Uterus (tissue), 4 donors: ENCODE results near the gene GBP6. TPM values are rescaled to one million over a fixed set of nuclear protein-coding genes. Genes with fewer than 3 reads are reported as not detected.

Experiments used
- DNase-seq, 2 donors: peaks; one replicate each; pipeline ENCODE4 v3.0.0-alpha.2; 2019 to 2020
- H3K27ac ChIP-seq, 2 donors: fragments of 200-600 bp; sonication (generic); 1 replicate in 1 of 2; 2 replicates in 1 of 2; pipeline ENCODE4 v1.5.1; 2016 to 2018
- H3K27me3 ChIP-seq, 2 donors: fragments of 200-600 bp; sonication (generic); one replicate each; pipeline ENCODE4 v1.5.1; 2018 to 2019; ENCODE audit warnings: control low read depth in 1 of 2
- H3K36me3 ChIP-seq, 2 donors: fragments of 200-600 bp; sonication (generic); one replicate each; pipeline ENCODE4 v1.5.1; 2019; ENCODE audit warnings: control low read depth in 1 of 2
- H3K4me1 ChIP-seq, 2 donors: fragments of 200-600 bp; sonication (generic); one replicate each; pipeline ENCODE4 v1.5.1; 2018 to 2019; ENCODE audit warnings: control low read depth in 1 of 2
- H3K4me3 ChIP-seq, 2 donors: fragments of 200-600 bp; sonication (generic); 1 replicate in 1 of 2; 2 replicates in 1 of 2; pipeline ENCODE4 v1.5.1; 2018 to 2019; ENCODE audit warnings: mild to moderate bottlenecking in 1 of 2
- H3K9me3 ChIP-seq, 2 donors: fragments of 200-600 bp; sonication (generic); one replicate each; pipeline ENCODE4 v1.5.1; 2019; ENCODE audit warnings: control low read depth in 1 of 2
- CTCF ChIP-seq, 4 experiments: fragments of 200-600 bp in 2 of 4; fragments of 450-650 bp in 2 of 4; sonication (generic) in 2 of 4; IDR thresholded peaks; one replicate each; pipeline ENCODE4 v1.5.1; 2016 to 2019; ENCODE audit warnings: antibody characterized with exemption in 4 of 4, mild to moderate bottlenecking in 2 of 4, moderate library complexity in 1 of 4
- POLR2A ChIP-seq, 2 donors: fragments of 450-650 bp; IDR thresholded peaks; one replicate each; pipeline ENCODE4 v1.6.1; 2016; ENCODE audit warnings: antibody characterized with exemption in 2 of 2, mild to moderate bottlenecking in 1 of 2, moderate library complexity in 1 of 2
- intact Hi-C: fragments of 100-400 bp; cut with DNase I; formaldehyde crosslinking; loops from one replicate; pipeline ENCODE4 v1.15.1; 2023; ENCODE audit warnings: low total_unique reads
- total RNA-seq, 4 donors: library from RNA; depleted of rRNA in 3 of 4; stranded (reverse); fragments of >200 nt in 3 of 4; gene quantifications; one replicate each; pipeline versions ENCODE4 v1.1.0 to v1.2.4, GENCODE V29; 2014 to 2023
- donor health status: DM: yes; HTN: yes; CAD: no.

Gene GBP6
- total RNA-seq, 4 donors from 2014 or later: not detected

- DNase-seq: peak; percentile 77 to 78
- intact Hi-C loops: loop anchor here (10.0 kb wide), 1 partner anchor 354 kb away; no protein-coding TSS in a partner anchor
These were observed 5.5 kb upstream of the GBP6 start for GRCh38 chr1:89358287-89358893.

GRCh38 chr1:89360716-89361115 is 3.1 kb upstream of the GBP6 start:
- Histone ChIP-seq H3K36me3 (no peaks in the 10 kb centered on the region), H3K27me3 (no peaks in the 10 kb centered on the region), H3K4me1 (no peaks in the 10 kb centered on the region), H3K9me3 (no peaks in the 10 kb centered on the region), H3K27ac (no peak overlapping the region), H3K4me3 (no peak overlapping the region)
- DNase-seq: no peak
- intact Hi-C loops: no loop called here
- no peak for TF ChIP-seq POLR2A (IDR thresholded peaks at IDR 0.05)
- no peak for TF ChIP-seq CTCF (IDR thresholded peaks at IDR 0.05)

More at GRCh38 chr1:89358287-89358893, 5.5 kb upstream of the GBP6 start:
- Histone ChIP-seq H3K9me3 (no peaks in the 10 kb centered on the region), H3K27ac (no peak overlapping the region), H3K4me1 (no peaks in the 10 kb centered on the region), H3K4me3 (no peak overlapping the region), H3K27me3 (no peaks in the 10 kb centered on the region), H3K36me3 (no peaks in the 10 kb centered on the region)
- TF ChIP-seq POLR2A (IDR thresholded peaks at IDR 0.05) (no peak), CTCF (IDR thresholded peaks at IDR 0.05) (peak; percentile 62 to 85 (median 75))

- Histone ChIP-seq H3K4me1 (no peaks in the 10 kb centered on the region), H3K36me3 (no peaks in the 10 kb centered on the region), H3K27me3 (no peaks in the 10 kb centered on the region), H3K4me3 (no peak overlapping the region), H3K9me3 (no peaks in the 10 kb centered on the region), H3K27ac (no peak overlapping the region)
- intact Hi-C loops: no loop called here
- no peak for DNase-seq
- TF ChIP-seq POLR2A (IDR thresholded peaks at IDR 0.05) (no peak), CTCF (IDR thresholded peaks at IDR 0.05) (no peak)
These were observed 2.2 kb upstream of the GBP6 start for GRCh38 chr1:89361681-89362080.

GRCh38 chr1:89363196-89363595 is 663 bp upstream of the GBP6 start:
- Histone ChIP-seq H3K4me1 (no peaks in the 10 kb centered on the region), H3K9me3 (no peaks in the 10 kb centered on the region), H3K27ac (no peak overlapping the region), H3K27me3 (no peaks in the 10 kb centered on the region), H3K4me3 (no peak overlapping the region), H3K36me3 (no peaks in the 10 kb centered on the region)
- intact Hi-C loops: no loop called here
- no peak for DNase-seq
- no peak for TF ChIP-seq CTCF (IDR thresholded peaks at IDR 0.05)
- TF ChIP-seq POLR2A (IDR thresholded peaks at IDR 0.05): no peak

- Histone ChIP-seq H3K9me3 (no peaks in the 10 kb centered on the region), H3K27ac (no peak overlapping the region), H3K27me3 (no peaks in the 10 kb centered on the region), H3K4me1 (no peaks in the 10 kb centered on the region), H3K4me3 (no peak overlapping the region), H3K36me3 (no peaks in the 10 kb centered on the region)
- TF ChIP-seq POLR2A (IDR thresholded peaks at IDR 0.05): no peak
- TF ChIP-seq CTCF (IDR thresholded peaks at IDR 0.05): no peak
- intact Hi-C loops: no loop called here
- no peak for DNase-seq
These were observed 1.2 kb downstream of the GBP6 start for GRCh38 chr1:89364954-89365550.
